ENCODE measurements around the gene ZNF622.
"Not testable (repeated sequence)": the region's sequence is repeated elsewhere in the genome, so short reads cannot be mapped to it uniquely, and the experiment has no call there.

Gene ZNF622

DNA sequence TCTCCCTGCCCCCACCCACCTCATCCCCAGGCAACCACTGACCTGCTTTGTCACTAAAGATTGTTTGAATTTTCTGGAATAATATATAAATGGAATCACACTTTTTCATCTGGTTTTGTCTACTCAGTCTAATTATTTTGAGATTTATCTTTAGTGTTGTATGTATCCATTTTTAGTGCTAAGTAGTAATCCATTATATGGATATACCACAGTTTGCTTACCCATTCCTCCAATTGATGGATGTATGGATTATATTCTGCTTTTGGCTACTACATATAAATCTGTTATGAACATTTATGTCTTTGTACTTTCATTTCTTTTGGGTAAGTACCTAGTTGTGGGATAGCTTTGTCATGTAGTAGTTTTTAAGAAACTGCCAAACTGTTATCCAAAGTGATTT is 14.5 kb upstream of the ZNF622 start:
- Histone ChIP-seq H3K36me3 (ENCODE audit: control insufficient read depth in 1 of 2, insufficient read depth in 2 of 2, low read length in 2 of 2) (no peaks in the 10 kb centered on the region), H3K27me3 (ENCODE audit: low read depth, low read length) (no peaks in the 10 kb centered on the region), H3K4me1 (ENCODE audit: control insufficient read depth in 1 of 2, insufficient read depth in 2 of 2, low read length in 2 of 2) (no peaks in the 10 kb centered on the region), H3K4me3 (ENCODE audit: low read depth in 1 of 2, low read length in 2 of 2) (no peak overlapping the region), H3K9me3 (ENCODE audit: control insufficient read depth in 1 of 2, low read length in 2 of 2) (no peaks in the 10 kb centered on the region), H3K27ac (ENCODE audit: low read length) (no peak overlapping the region)

DNA sequence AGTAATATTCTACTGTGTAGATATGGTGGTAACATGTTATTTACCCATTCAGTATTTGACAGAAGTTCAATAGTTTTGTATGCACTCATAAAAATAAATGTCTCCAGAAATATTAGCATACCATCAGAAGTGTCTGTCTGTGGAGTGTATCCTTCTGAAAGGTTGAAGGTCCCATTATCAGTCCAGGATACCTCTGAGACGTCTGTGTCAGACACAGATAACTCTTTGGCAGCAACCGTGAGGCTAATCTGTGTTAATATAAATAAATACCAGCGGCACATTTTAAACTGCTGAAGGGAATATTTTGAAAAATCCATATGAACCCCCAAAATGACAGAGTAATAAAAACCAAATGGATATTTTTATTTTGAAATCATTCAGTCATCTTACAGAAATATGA is 11.9 kb upstream of the ZNF622 start:
- Histone ChIP-seq H3K4me3 (ENCODE audit: low read depth in 1 of 2, low read length in 2 of 2) (no peak overlapping the region), H3K4me1 (ENCODE audit: control insufficient read depth in 1 of 2, insufficient read depth in 2 of 2, low read length in 2 of 2) (no peaks in the 10 kb centered on the region), H3K27me3 (ENCODE audit: low read depth, low read length) (no peaks in the 10 kb centered on the region), H3K36me3 (ENCODE audit: control insufficient read depth in 1 of 2, insufficient read depth in 2 of 2, low read length in 2 of 2) (no peaks in the 10 kb centered on the region), H3K27ac (ENCODE audit: low read length) (no peak overlapping the region), H3K9me3 (ENCODE audit: control insufficient read depth in 1 of 2, low read length in 2 of 2) (no peaks in the 10 kb centered on the region)

DNA sequence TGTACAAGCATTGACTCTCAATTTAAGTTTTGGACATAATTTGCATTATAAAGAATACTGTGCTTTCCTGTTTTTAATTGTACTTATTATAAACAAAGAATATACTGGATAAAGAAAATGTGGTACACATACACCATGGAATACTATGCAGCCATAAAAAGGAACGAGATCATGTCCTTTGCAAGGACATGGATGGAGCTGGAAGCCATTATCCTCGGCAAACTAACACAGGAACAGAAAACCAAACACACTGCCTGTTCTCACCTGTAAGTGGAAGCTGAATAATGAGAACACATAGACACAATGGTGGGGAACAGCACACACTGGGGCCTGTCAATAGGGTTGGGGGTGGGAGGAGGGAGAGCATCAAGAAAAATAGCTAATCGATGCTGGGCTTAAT is 10.8 kb upstream of the ZNF622 start:
- not testable (repeated sequence) for H3K9me3 ChIP-seq (ENCODE audit: control insufficient read depth in 1 of 2, low read length in 2 of 2); H3K4me1 ChIP-seq (ENCODE audit: control insufficient read depth in 1 of 2, insufficient read depth in 2 of 2, low read length in 2 of 2); H3K4me3 ChIP-seq (ENCODE audit: low read depth in 1 of 2, low read length in 2 of 2); H3K27me3 ChIP-seq (ENCODE audit: low read depth, low read length); H3K36me3 ChIP-seq (ENCODE audit: control insufficient read depth in 1 of 2, insufficient read depth in 2 of 2, low read length in 2 of 2); H3K27ac ChIP-seq (ENCODE audit: low read length)

DNA sequence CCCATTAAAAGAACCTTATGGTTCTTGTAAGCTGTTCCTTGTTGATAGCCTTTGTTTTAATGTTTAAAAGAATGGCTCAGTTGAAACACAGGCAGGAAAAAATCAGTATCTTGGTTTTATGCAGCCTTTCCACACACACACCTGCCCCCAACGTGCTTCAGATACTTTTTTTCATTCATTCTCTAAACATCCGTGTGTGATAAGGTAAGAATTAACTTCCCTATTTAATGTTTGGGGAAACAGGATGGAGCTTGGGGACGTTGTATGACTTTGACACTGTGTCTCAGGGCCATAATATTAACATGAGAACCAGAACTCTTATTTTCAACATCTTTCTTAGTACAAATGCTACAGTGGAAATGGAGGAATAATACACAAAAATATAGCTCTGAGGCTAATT is 5.8 kb upstream of the ZNF622 start:
- H3K4me1 ChIP-seq (ENCODE audit: control insufficient read depth in 1 of 2, insufficient read depth in 2 of 2, low read length in 2 of 2) = peaks cover 9 to 13% of the 10 kb centered on the region in 2 donors
- no peak overlapping the region for H3K27ac ChIP-seq (ENCODE audit: low read length)
- H3K4me3 ChIP-seq (ENCODE audit: low read depth in 1 of 2, low read length in 2 of 2) = no peak overlapping the region

DNA sequence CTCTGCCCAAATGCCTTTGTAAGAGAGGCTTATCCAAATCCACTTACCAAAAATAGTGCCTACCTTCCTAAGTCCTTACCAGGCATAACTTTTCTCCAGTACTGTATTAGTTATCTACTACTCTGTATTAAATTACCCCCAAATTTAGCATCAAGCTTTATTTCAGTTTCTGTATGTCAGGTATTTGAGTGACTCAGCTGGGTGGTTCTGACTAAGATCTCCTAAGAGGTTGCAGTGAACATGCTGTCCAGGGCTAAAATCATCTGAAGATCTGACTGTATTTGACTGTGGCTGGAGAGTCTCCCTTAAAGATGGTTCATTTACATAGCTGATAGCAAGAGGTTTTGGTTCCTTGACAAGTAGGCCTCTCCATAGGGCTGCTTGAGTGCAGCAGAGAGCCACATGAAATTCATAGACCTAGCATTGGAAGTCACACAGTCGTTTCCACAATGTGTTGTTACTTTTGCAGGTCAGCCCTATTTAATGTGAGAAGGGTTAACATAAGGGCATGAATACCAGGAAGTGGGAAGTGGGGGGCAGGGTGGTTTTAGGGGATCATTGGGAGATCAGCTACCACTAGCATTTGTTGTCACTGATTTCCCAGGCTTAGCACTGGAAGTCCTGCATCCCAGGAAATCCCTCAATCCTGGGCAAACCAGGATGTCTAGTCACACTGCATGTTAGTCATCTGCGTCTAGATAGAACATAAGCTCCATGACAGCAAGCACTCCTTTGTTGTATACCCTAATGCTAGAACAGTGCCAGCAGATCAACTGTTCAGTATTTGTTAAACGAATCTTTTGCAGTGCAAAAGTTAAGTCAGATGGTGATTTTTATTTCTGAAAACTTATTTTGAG is 2.0 kb upstream of the ZNF622 start:
- Histone ChIP-seq H3K9me3 (ENCODE audit: control insufficient read depth in 1 of 2, low read length in 2 of 2) (no peaks in the 10 kb centered on the region), H3K4me3 (ENCODE audit: low read depth in 1 of 2, low read length in 2 of 2) (peak overlapping the region; percentile 81 to 93), H3K4me1 (ENCODE audit: control insufficient read depth in 1 of 2, insufficient read depth in 2 of 2, low read length in 2 of 2) (peaks cover 9 to 32% of the 10 kb centered on the region in 2 donors), H3K36me3 (ENCODE audit: control insufficient read depth in 1 of 2, insufficient read depth in 2 of 2, low read length in 2 of 2) (peaks cover 9% of the 10 kb centered on the region in 2 donors), H3K27ac (ENCODE audit: low read length) (peak overlapping the region; percentile 40), H3K27me3 (ENCODE audit: low read depth, low read length) (no peaks in the 10 kb centered on the region)

More for the DNA sequence above, 5.8 kb upstream of the ZNF622 start:
- Histone ChIP-seq H3K27me3 (ENCODE audit: low read depth, low read length) (no peaks in the 10 kb centered on the region), H3K9me3 (ENCODE audit: control insufficient read depth in 1 of 2, low read length in 2 of 2) (no peaks in the 10 kb centered on the region), H3K36me3 (ENCODE audit: control insufficient read depth in 1 of 2, insufficient read depth in 2 of 2, low read length in 2 of 2) (no peaks in the 10 kb centered on the region)

DNA sequence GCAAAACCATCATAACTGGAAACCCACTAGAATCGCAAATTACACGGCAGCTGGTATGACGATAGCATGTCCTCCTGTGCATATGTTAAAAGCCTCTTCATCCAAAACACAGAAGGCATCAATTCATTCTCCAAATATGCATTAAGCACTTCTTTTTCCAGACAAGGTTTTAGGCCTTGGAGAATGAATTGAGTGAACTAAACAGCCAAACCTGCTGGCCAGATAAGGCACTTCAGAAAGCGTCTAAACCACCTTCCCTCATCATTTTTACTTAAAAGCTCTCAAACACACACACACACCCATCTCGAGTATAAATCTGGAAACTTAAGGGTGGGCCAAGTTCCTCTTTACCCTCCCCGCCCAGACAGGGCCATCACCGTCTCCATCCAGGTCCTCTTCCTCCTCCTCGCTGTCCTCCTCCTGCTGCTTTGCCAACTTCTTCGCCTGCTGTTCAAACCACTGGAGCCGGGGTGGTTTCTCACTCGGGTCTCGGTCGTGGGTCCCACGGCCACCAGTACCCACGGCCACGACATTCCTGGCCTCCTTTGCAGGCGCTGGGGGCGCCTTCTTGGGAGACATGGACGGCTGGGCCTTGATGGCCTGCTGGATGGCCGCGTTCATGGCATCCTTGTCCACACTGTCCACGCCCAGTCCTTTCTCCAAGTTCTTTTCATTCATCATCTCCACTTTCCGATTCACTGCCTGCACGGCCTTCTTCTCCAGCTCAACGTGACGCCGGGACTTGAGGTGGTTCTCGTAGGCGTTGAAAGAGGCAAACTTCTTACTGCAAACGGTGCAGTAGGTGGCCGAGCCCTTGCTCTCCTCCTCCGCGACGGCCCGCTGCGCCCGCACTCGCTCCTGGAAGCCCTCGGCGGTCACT is 696 bp downstream of the ZNF622 start:
- Histone ChIP-seq H3K9me3 (ENCODE audit: control insufficient read depth in 1 of 2, low read length in 2 of 2) (no peaks in the 10 kb centered on the region), H3K4me3 (ENCODE audit: low read depth in 1 of 2, low read length in 2 of 2) (peak overlapping the region; percentile 81 to 93), H3K27ac (ENCODE audit: low read length) (peak overlapping the region; percentile 77), H3K27me3 (ENCODE audit: low read depth, low read length) (no peaks in the 10 kb centered on the region), H3K36me3 (ENCODE audit: control insufficient read depth in 1 of 2, insufficient read depth in 2 of 2, low read length in 2 of 2) (peaks cover 34 to 35% of the 10 kb centered on the region in 2 donors), H3K4me1 (ENCODE audit: control insufficient read depth in 1 of 2, insufficient read depth in 2 of 2, low read length in 2 of 2) (peaks cover 16 to 45% of the 10 kb centered on the region in 2 donors)

DNA sequence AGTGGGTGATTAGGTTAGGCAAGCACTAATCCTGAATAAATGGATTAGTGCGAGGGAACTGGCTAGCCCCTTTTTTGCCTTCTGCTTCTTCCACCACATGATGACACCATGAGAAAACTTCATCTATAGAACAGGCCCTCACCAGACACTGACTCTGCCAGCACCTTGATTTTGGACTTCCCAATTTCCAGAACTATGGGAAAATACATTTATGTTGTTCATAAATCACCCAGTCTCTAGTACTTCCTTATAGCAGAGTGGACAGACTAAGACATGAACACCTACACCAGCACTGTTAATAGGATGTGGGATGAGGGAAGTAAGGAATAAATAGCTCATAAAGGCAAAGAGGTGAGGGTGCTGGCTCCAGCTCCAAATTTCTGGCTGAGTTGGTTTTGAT is 1.4 kb downstream of the ZNF622 start:
- H3K27me3 ChIP-seq (ENCODE audit: low read depth, low read length) = no peaks in the 10 kb centered on the region
- peaks cover 16 to 45% of the 10 kb centered on the region in 2 donors for H3K4me1 ChIP-seq (ENCODE audit: control insufficient read depth in 1 of 2, insufficient read depth in 2 of 2, low read length in 2 of 2)
- H3K4me3 ChIP-seq (ENCODE audit: low read depth in 1 of 2, low read length in 2 of 2) = peak overlapping the region; percentile 81 to 93
- no peak overlapping the region for H3K27ac ChIP-seq (ENCODE audit: low read length)
- no peaks in the 10 kb centered on the region for H3K9me3 ChIP-seq (ENCODE audit: control insufficient read depth in 1 of 2, low read length in 2 of 2)
- H3K36me3 ChIP-seq (ENCODE audit: control insufficient read depth in 1 of 2, insufficient read depth in 2 of 2, low read length in 2 of 2) = peaks cover 36 to 39% of the 10 kb centered on the region in 2 donors

DNA sequence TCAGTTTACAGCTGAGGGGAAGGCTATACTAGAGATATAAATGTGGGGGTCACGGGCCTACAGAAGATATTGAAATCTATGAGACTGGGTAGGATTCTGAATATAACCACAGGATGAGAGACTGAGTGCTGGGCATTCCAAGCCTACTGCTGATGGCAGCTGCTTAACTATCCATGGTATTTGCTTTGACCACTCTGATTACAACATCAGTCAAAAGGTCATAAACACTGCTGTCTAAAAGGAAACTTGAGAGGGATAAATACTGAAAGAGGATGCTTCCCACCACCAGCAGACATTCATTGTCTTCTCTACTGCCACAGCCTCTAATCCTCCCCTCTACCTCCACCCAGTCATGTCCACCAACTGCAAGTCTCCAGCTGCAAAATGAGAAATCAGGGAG is 3.8 kb downstream of the ZNF622 start:
- Histone ChIP-seq H3K4me1 (ENCODE audit: control insufficient read depth in 1 of 2, insufficient read depth in 2 of 2, low read length in 2 of 2) (peaks cover 14 to 34% of the 10 kb centered on the region in 2 donors), H3K27me3 (ENCODE audit: low read depth, low read length) (no peaks in the 10 kb centered on the region), H3K36me3 (ENCODE audit: control insufficient read depth in 1 of 2, insufficient read depth in 2 of 2, low read length in 2 of 2) (peaks cover 56 to 60% of the 10 kb centered on the region in 2 donors), H3K4me3 (ENCODE audit: low read depth in 1 of 2, low read length in 2 of 2) (no peak overlapping the region), H3K9me3 (ENCODE audit: control insufficient read depth in 1 of 2, low read length in 2 of 2) (no peaks in the 10 kb centered on the region), H3K27ac (ENCODE audit: low read length) (no peak overlapping the region)

DNA sequence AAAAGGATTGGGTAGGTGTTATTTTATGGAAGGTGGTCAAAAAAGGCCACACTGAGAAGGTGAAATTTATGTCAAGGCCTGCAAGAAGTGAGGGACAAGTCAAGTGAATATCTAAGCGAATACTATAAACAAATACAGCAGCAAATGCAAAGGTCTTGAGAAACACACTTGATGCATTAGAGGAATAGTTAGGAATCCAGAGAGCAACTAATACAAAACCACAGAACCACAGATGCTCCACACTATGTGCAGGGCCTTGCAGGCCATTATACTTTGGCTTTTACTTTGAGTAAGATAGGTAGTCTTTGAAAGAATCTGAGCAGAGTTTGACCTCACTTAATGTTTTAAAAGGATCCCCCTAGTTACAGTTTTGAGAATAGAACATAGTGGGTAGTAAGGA is 4.6 kb downstream of the ZNF622 start:
- Histone ChIP-seq H3K36me3 (ENCODE audit: control insufficient read depth in 1 of 2, insufficient read depth in 2 of 2, low read length in 2 of 2) (peaks cover 62 to 67% of the 10 kb centered on the region in 2 donors), H3K9me3 (ENCODE audit: control insufficient read depth in 1 of 2, low read length in 2 of 2) (no peaks in the 10 kb centered on the region), H3K4me1 (ENCODE audit: control insufficient read depth in 1 of 2, insufficient read depth in 2 of 2, low read length in 2 of 2) (peaks cover 19 to 35% of the 10 kb centered on the region in 2 donors), H3K4me3 (ENCODE audit: low read depth in 1 of 2, low read length in 2 of 2) (no peak overlapping the region), H3K27ac (ENCODE audit: low read length) (no peak overlapping the region), H3K27me3 (ENCODE audit: low read depth, low read length) (no peaks in the 10 kb centered on the region)

DNA sequence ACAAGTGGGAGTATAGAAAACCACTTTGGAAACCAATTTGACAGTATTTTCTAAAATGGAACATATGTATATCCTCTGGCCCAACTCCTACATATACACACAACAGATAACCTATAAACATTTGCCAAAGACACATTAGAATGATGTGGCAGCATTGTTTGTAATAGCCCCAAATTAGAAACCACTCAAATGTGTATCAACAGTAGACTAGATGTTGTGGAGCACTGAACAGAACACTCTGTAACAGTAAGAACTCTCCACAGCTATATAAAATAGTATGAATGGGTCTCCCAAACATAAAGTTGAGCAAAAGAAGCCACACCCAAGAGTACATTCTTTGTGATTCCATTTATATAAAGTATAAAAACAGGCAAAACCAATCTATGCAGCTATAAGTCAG is 6.1 kb downstream of the ZNF622 start:
- peaks cover 74 to 75% of the 10 kb centered on the region in 2 donors for H3K36me3 ChIP-seq (ENCODE audit: control insufficient read depth in 1 of 2, insufficient read depth in 2 of 2, low read length in 2 of 2)
- peaks cover 24 to 33% of the 10 kb centered on the region in 2 donors for H3K4me1 ChIP-seq (ENCODE audit: control insufficient read depth in 1 of 2, insufficient read depth in 2 of 2, low read length in 2 of 2)
- no peaks in the 10 kb centered on the region for H3K9me3 ChIP-seq (ENCODE audit: control insufficient read depth in 1 of 2, low read length in 2 of 2)
- no peaks in the 10 kb centered on the region for H3K27me3 ChIP-seq (ENCODE audit: low read depth, low read length)
- no peak overlapping the region for H3K4me3 ChIP-seq (ENCODE audit: low read depth in 1 of 2, low read length in 2 of 2)
- no peak overlapping the region for H3K27ac ChIP-seq (ENCODE audit: low read length)

DNA sequence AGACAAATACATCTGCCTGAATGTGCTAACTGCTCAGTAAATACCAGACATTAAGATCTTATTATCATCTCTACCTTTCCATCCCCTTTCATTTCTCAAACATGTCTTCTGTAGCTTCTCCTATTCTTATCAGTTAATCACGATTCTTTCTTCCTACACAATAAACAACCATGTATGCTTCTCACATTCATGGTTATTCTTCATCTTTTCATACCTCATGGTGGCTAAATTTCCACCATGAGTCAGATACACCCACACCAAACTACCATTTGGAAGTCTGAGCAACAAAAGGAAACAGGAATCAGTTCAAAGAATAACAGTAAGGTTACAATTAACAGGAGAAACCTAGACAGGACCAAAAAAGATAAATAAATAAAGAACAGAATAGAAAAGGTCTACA is 7.7 kb downstream of the ZNF622 start:
- Histone ChIP-seq H3K4me1 (ENCODE audit: control insufficient read depth in 1 of 2, insufficient read depth in 2 of 2, low read length in 2 of 2) (peaks cover 20 to 24% of the 10 kb centered on the region in 2 donors), H3K9me3 (ENCODE audit: control insufficient read depth in 1 of 2, low read length in 2 of 2) (no peaks in the 10 kb centered on the region), H3K27ac (ENCODE audit: low read length) (no peak overlapping the region), H3K4me3 (ENCODE audit: low read depth in 1 of 2, low read length in 2 of 2) (no peak overlapping the region), H3K36me3 (ENCODE audit: control insufficient read depth in 1 of 2, insufficient read depth in 2 of 2, low read length in 2 of 2) (peaks cover 71 to 73% of the 10 kb centered on the region in 2 donors), H3K27me3 (ENCODE audit: low read depth, low read length) (no peaks in the 10 kb centered on the region)

All from muscle layer of duodenum (tissue), 2 donors.